Inferior parietal cortex (tissue), 1 donor: ENCODE results near the gene SLC24A3.
A peak's percentile ranks its signal among the peaks of the same experiment; 100 is the strongest.
"Not testable (repeated sequence)": the region's sequence is repeated elsewhere in the genome, so short reads cannot be mapped to it uniquely, and the experiment has no call there.

Source experiments
- DNase-seq: peaks from one replicate; pipeline ENCODE4 v3.0.0-alpha.2; 2016; ENCODE audit errors: extremely low spot score

SLC24A3 gene

DNA sequence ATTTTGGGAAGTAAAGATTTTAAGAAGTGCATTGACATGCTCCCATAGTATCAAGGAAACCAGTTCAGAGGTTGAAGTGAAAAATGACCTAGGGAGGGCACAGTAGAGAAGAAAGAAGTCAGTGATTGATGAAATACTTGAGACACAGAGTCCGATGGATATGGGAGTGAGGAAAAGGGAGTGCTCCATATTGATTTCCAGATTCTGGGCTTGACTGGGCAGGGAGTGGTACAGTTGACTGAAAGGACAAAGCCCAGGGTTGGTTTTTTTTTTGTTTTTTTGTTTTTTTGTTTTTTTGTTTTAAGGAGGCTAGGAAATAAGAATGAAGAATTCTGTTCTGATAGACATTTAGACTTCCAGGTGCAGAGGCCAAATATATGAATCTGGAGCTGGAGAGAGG lies 458.9 kb downstream of the SLC24A3 start:
- DNase-seq = no peak

DNA sequence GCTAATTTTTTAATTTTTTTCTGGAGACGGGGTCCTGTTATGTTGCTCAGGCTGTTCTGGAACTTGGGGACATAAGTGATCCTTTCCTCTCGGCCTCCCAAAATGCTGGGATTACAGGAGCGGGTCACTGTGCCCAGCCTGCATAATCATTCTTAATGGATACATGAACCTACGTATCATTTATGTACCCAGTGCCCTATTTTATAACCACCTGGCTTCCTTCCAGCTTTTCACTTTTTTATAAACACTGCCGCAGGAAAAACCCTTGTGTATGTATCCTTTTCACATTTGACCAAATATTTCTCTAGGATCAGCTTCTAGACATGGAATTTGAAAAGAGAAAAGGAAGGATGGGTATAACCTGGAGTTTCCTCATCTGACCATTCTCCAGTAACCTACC lies 460.1 kb downstream of the SLC24A3 start:
- no peak for DNase-seq

DNA sequence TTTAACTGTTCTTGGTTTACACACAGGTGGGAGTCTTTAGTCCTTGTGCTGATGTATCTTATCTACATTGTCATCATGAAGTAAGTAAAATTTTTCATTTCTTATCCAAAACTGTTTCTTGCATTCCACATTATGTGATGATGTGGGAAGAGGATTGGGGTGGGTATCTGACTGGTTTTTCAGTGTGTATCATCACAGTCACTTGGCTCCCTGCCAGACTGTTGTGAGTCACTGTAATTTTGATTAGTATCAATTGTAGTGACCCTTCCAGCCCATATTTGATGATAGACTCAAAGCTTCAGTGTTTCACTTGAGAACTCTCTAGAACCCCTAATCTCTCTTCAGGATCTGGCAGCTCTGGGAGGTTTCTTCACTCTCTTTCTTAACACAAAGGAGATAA lies 461.1 kb downstream of the SLC24A3 start:
- DNase-seq = no peak

DNA sequence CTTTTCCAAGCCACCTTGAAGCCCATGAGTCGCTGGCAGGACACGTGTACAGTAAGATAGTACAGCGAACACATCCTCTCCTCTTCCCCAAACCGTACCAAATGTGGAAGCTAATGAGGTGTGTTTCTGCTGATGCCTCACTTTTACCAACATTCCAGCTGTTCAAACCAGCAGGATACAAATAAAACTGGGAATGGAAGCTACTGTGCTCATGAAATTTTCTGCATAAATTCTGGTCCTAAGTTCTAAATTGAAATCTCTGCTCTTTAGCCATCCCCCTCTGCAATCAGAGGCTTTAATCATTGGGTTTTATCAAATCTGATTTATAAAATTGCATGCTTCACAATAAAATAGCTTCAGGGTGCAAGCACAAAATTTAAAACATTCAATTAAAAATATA lies 463.8 kb downstream of the SLC24A3 start:
- no peak for DNase-seq

DNA sequence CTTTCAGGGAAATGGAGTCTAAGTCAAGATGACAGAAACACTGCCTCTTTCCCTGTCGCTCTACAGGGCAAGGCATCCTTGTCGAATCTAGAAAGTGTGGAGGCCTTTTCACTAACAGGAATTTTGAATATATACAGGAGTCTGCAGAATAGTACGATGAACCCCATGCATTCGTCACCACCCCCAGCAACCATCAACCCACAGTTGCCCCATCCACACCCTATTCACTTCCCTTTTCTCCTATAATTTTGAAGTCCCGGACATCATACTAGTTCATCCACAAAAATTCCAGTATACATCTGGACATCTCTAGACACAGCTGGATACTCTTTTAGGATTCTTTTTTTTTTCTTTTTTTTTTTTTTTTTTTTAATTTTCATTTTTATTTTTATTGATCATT lies 464.9 kb downstream of the SLC24A3 start:
- no peak for DNase-seq

DNA sequence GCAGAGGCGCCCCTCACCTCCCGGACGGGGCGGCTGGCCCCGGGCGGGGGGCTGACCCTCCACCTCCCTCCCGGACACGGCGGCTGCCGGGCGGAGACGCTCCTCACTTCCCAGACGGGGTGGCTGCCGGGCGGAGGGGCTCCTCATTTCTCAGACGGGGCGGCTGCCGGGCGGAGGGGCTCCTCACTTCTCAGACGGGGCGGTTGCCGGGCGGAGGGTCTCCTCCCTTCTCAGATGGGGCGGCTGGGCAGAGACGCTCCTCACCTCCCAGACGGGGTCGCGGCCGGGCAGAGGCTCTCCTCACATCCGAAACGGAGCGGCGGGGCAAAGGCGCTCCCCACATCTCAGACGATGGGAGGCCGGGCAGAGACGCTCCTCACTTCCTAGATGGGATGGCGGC lies 466.1 kb downstream of the SLC24A3 start:
- DNase-seq = not testable (repeated sequence)

DNA sequence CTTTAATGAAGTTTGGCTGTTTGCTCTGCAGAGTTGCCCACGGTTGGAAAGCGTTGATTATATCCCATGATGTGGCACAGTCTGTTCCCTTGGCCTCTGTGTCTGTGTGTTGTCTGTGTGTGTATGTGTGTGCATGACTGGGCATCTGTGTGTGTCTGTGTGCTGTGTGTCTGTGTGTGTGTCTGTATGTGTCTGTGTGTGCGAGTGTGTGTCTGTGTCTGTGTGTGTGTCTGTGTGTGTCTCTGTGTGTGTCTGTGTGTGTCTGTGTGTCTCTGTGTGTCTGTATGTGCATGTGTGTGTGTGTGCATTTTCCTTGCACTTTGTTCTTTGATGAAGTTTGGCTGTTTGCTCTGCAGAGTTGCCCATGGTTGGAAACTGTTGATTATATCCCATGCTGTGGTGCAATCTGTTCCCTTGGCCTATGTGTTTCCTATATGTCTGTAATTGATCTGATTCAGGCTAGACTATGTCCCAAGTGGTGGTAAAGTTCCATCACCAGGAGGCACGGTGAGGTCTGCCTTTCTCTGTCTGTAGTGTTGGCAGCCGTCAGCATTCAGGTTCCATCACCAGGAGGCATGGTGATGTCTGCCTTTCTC lies 467.6 kb downstream of the SLC24A3 start:
- DNase-seq = no peak

DNA sequence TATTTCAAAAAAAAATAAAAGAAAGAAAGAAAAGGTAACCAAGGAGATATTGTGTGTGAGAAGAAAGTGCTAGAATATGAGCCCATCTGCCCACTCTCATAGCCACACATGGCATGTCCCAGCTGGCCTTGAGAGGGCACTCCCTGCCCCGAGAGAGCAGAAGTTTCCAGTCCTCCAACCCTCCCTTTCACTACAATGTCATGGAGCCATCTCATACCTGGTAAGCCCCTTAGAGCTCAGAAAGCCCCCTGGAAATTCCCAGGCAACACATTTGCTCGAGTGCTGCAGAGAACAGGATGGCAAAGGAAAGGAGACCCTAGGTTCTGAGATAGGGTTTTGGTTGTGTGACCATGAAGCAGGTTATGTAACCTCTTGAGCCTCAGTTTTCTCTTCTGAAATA lies 469.8 kb downstream of the SLC24A3 start:
- no peak for DNase-seq

DNA sequence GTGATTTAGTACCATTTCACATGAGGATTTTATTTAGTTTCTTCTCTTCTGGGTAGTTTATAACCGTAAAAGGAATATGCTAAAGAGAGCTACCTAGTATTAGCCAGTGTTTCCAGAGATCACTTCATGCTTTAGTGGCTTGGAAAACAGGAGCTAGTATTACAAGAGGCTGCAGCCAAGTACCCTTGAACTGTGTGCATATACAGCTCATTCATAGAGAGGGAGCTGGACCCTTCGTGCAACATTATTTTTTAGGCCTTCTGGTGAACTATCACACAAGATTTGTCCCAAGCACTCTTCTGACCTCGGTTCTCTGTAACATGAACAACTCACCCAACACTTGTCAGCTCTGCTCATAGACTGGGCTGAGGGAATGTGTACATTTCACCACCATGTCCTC lies 470.7 kb downstream of the SLC24A3 start:
- DNase-seq = no peak

DNA sequence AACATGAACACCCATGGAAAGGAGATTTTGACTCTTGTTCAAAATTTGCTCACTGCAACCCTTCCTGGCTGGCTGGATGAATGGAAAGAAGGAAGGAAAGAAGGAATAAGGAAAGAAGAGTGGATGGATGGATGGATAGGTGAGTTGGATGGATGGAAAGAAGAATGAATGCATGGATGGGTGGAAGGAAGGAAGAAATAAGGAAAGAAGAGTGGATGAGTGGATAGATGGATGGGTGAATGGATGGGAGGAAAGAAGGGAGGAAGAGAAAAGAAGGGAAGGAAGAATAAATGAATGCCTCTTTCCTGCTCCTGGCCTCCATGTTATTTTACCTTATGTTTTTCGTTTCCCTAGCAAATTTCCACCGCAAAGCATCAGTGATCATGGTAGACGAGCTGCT lies 471.4 kb downstream of the SLC24A3 start:
- DNase-seq = no peak

DNA sequence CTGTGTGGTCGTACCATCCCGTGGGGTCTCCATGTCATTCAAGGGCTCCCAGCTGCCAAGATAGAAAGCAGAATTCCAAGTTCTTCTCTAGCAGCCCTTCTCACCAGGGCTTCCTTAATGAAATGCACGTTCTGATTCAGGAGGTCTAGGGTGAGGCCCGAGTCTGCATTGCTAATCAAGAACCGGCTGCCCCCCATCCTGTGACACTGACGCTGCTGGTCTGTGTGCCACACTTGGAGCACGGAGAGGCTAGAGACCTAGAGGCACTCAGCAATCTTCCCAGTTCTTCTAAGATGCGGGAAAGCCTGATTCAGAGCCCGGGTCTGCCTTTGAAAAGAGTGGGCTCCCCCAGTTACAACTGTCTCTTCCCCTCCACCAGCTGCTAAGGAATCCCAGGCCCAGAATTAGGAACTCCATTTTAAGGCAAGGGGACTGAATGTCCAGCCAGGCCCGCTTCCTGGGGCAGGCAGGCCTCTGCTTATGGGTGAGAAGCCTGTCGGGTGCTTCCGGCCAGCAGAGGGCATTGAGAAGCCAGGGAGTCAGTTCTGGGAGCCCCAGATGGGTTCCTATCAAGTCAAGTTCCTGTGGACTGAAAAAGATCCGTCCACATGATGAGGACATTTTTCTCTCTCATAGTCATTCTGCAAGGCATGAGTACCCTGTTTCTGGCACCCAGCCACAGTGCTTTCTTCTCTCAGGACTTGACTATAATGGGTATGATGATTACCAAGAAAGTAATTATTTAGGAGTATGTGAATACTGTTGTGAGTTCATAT lies 475.8 kb downstream of the SLC24A3 start:
- DNase-seq = peak; percentile 68

DNA sequence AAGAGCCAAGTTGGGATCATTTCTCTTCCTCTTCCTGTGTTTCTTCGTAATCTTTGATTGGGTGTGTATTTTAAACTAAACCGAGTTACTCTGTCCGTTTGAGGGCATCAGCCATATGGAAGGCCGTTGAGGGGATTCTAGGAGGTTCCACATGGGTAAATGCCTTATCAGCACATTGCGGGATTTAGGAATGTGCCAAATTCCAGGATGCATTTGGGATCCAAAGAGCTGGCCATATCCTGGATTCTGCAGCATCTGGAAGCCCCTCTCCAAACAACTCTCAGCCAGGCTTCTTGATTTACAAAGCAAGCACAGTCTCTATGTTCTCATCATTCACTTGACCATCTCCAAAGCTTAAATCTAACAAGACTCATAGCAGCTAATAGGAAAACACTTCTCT lies 478.0 kb downstream of the SLC24A3 start:
- DNase-seq = no peak

DNA sequence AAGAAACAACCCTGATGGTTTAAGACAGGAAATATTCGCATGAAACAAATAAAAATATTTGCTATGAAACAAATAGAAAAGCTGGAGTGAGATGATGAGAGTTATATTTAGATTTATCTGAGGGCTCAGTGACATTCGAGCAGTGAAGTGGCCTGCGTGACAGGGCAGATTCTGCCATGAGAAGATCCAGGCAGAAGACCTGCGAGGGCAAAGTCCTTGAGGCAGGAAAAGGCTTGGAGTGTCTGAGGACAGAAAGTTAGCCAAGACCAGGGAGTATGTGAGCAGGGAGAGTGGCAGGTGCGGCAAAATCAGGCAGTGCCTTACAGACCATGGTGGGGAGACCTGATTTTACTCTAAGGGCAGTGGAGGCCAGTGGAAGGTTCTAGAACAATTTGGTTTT lies 478.7 kb downstream of the SLC24A3 start:
- DNase-seq = no peak

DNA sequence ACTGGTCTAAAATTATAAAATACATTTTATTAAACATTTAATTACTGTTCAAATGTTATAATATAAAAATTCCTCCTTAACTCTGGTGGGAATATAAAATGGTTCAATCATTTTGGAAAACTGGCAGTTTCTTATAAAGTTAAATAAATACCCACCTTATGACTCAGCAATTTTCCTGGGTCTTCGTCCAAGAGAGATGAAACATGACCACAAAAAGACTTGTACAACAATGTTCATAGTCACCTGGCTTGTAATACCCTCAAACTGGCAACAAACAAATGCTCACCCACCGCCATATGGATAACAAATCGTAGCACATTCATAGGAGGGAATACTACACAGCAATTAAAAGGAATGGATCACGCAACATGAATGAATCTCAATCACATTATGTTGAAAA lies 479.7 kb downstream of the SLC24A3 start:
- no peak for DNase-seq

DNA sequence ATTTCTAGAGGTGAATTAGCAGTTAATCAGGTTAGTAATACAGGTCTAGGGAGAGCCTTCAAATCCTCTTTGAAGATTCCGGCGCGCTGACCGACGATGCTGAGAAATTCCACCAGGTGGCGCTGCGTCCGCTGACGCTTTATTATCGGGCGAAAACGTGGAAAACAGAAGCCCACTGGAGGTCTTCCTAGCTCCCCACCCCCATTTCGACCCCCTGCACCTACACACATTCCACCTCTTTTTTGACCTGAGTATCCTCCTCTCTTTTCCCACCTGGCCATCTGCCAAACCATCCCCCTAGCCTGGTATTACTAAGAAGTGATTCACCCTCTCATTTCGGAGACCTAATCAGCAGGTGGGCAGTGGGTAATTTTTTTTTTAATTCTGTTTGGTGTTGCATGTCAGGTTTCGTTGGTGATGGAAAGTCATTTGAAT lies 480.3 kb downstream of the SLC24A3 start:
- peak; percentile 70 for DNase-seq

DNA sequence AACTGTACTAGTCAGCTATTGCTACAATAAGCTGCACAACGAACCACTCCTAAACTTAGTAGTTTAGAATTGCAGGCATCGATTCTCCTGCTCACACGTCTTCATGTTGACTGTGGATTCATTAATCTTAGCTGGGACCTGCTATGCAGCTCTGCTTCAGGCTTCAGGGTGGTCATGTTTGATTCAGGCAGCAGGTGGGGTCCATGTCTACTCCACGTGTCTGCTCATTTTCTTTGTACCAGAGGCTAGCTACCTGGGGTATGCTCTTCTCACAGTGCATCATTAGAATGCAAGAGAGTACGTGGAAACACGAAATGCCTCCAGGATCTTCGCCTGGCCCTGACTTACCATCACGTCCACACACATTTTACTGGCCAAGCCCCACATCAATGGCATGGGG lies 481.1 kb downstream of the SLC24A3 start:
- no peak for DNase-seq

DNA sequence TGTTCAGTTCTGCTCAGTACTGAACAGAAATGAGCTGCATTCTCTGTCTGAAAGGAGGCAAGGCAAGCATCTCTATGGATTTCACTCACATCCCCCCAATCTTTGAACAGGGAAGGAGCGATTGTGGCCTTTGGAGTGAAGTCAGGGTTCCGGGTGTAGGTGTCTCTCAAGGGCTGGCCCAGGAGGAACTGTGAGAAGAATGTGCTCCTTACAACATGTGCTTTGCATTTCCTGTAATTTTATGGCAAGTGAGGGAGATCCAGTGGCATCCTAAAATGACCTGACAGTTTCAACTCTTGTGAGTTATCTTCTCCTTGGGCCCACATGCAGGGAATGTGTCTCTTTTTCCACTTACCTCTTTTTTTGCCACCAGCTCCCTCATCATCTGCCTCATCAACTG lies 482.6 kb downstream of the SLC24A3 start:
- no peak for DNase-seq

DNA sequence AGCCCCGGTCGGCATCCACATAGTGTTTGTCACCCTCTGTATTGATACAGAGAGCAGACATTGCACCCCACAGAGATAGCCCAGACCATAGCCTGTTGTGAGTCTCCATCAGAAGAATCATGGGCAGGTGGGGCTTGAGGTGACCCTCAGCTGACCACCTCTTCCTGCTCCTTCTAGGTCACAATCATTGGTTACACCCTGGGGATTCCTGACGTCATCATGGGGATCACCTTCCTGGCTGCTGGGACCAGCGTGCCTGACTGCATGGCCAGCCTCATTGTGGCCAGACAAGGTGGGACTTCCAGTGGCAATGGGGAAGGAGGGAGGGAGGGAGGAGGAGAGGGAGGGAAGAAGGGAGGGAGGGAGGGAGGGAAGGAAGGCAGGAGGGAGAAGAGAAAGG lies 484.2 kb downstream of the SLC24A3 start:
- no peak for DNase-seq

DNA sequence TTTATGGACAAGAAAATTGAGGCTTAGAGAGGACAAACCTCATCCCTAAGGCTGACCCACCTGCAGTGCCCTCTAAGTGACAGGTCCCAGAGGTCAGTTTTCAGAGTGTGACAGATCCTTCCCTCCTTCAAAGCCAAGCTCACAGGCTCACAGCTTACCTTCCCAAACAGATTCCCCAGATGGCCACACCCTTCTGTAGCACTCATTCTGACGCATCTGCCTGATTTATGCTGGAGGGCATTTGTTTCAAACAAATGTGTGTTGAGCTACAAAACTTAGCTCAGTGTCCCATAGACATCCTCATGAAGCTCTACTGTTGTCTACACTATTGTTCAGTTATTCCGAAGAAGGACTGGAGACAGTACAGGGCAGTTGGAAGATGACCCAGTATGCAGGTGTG lies 485.0 kb downstream of the SLC24A3 start:
- no peak for DNase-seq

DNA sequence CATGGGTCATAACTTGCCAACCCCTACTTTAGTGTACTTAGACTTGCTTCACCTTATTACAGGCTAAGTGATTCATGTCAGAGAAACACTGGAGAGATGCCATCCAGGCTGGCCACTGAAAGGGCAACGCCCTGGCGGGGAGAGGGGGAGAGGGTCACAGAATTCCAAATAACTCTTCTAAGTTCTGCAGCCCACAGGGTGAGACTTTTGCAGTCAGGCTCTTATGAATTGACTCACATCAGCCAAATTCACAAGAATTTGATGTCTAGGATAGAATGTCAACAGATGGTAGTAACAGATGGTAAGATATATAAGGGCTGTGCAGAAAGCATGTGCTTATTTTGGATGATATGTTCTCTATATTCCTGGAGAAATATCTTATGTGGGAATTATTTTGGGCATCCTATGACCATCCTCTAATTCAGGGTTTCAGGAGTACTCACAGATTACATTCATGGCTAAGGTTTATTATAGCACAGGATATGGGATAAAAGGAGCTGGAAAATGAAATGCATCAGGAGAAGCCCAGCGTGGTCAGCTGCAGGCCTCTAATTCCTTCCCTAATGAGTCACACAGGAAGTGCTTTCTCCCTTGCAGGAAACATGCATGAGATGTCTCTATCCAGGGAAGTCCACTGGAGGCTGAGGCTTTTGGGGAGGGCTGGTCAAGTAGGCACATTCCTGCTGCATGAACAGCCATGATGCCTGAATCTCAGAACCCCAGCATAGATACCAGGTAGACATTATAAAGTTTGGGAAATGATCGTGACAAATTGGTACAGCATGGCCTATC lies 486.9 kb downstream of the SLC24A3 start:
- DNase-seq = peak; percentile 56

DNA sequence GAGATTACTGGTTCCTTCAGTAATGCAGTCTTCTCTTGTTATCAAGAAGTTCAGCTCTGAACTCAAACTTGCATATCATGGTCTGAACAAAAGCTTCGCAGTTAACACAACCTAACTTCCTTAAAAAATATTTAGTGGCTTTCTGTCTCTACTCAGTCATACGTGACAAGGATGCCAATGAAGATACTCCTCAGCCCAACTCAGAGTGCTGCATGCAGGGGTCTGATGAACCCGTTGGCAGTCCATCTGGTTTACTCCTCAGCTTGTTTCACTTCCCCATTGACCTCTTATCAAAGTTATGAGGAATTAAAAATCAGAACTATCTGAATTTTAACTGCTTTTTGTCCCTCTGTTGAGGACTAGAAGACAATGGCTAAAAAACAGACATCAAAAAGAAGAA lies 489.0 kb downstream of the SLC24A3 start:
- DNase-seq = no peak

DNA sequence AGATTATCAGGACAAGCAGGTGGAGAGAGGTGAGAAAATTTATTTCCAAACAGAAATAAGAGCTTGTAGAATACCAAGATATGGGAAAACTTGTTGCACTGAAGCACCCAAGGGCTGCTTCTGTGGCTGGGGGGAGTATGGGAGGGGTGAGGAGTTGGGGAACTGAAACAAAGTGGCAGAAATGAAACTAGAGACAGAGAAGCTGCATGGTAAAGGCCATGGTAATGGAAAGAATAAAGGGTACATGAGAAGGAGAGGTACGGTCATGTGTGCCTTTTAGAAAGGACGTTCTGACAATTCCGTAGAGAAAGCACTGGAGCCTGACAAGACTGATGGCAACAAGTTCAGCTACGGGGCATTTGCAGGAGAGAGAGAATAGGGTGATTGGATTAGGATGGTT lies 494.0 kb downstream of the SLC24A3 start:
- no peak for DNase-seq
